DND-41 (cell line): ENCODE measurements around the gene ZNF366.

ENCODE experiments used
- ATAC-seq: fragments of 200-7000 bp; cut with Tn5 transposase; 3 replicates; pipeline ENCODE4 v1.9.1; 2021; ENCODE audit warnings: low read depth; ENCODE audit not compliant: insufficient read depth
- DNase-seq: peaks from one replicate; pipeline ENCODE4 v3.0.0-alpha.2; 2020
- H2AFZ ChIP-seq: 2 replicates; pipeline ENCODE4 v1.6.0; 2012; ENCODE audit warnings: low read depth, low read length
- H3K27ac ChIP-seq: 2 replicates; pipeline ENCODE4 v1.5.1; 2012; ENCODE audit warnings: low read length, inconsistent platforms
- H3K27me3 ChIP-seq: fragments of 200-600 bp; sonication (generic); 2 replicates; pipeline ENCODE4 v1.6.0; 2012; ENCODE audit warnings: low read length, mild to moderate bottlenecking, inconsistent platforms; ENCODE audit not compliant: insufficient read depth, poor library complexity
- H3K36me3 ChIP-seq: 2 replicates; pipeline ENCODE4 v1.5.1; 2012; ENCODE audit warnings: low read length, inconsistent platforms; ENCODE audit not compliant: insufficient read depth
- H3K4me1 ChIP-seq: 2 replicates; pipeline ENCODE4 v1.5.1; 2012; ENCODE audit warnings: mild to moderate bottlenecking, low read length; ENCODE audit not compliant: insufficient read depth
- H3K4me2 ChIP-seq: 2 replicates; pipeline ENCODE4 v1.6.0; 2012; ENCODE audit warnings: mild to moderate bottlenecking, moderate library complexity, low read length, inconsistent platforms; ENCODE audit not compliant: insufficient read depth
- H3K4me3 ChIP-seq, 2 experiments: fragments of 200-600 bp in 1 of 2; shearing (Covaris generic) in 1 of 2; 2 replicates each; pipeline ENCODE4 v1.5.1; 2012 to 2016; ENCODE audit warnings: inconsistent platforms in 2 of 2, low read length in 2 of 2, mild to moderate bottlenecking in 2 of 2, low read depth in 1 of 2, moderate library complexity in 1 of 2
- H3K79me2 ChIP-seq: 2 replicates; pipeline ENCODE4 v1.6.0; 2012; ENCODE audit warnings: low read length, inconsistent platforms; ENCODE audit not compliant: insufficient read depth
- H3K9ac ChIP-seq: 2 replicates; pipeline ENCODE4 v1.6.0; 2012; ENCODE audit warnings: low read depth, mild to moderate bottlenecking, inconsistent platforms, low read length, moderate library complexity
- H3K9me3 ChIP-seq: 2 replicates; pipeline ENCODE4 v1.5.1; 2012; ENCODE audit warnings: low read length, moderate library complexity, mild to moderate bottlenecking, inconsistent platforms; ENCODE audit not compliant: insufficient read depth, severe bottlenecking
- H4K20me1 ChIP-seq: 2 replicates; pipeline ENCODE4 v1.6.0; 2012; ENCODE audit warnings: low read length; ENCODE audit not compliant: insufficient read depth
- CTCF ChIP-seq: IDR thresholded peaks from 2 replicates; pipeline ENCODE4 v1.5.1; 2012; ENCODE audit warnings: borderline replicate concordance, low read length, moderate library complexity, mild to moderate bottlenecking; ENCODE audit not compliant: poor library complexity, severe bottlenecking; ENCODE audit errors: extremely low read depth
- EZH2 ChIP-seq: IDR thresholded peaks from 3 replicates; pipeline ENCODE4 v1.6.1; 2012; ENCODE audit warnings: borderline replicate concordance, low read depth, mild to moderate bottlenecking, moderate library complexity, low read length, inconsistent platforms; ENCODE audit not compliant: severe bottlenecking

Gene ZNF366

DNA sequence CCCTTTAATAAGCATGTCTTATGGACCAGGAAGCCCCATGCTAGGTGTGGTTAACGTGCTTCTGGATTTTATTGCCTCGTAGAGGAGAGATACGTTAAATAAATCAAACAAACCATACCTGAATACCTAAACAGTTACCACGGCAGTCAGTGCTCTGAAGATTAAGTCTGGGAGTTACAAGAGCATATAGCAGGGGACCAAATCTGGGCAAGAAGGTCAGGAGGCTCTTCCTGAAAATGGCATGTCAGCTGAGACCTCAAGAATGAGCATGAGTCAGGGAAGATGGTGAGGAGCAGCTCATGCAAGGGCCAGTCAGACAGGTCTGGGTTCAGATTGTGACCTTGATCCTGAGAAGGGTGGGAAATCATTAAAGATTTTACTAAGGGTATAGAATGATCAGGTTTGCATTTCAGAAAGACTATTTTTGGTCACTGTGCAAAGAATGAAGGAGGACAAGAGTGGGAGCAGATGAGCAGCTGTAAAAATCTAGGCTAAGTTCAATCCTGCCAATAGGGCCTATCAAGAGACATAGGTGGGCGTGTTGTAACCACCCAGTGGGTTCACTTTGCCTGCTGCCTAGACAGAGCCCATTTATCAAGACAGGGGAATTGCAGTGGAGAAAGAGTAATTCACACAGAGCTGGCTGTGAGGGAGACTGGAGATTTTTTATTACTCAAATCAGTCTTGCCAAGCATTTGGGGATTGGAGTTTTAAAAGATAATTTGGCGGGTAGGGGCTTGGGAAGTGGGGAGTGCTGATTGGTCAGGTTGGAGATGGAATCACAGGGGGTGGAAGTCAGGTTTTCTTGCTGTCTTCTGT lies 4.8 kb upstream of the ZNF366 start:
- H2AFZ ChIP-seq: no peak overlapping the region
- no peak for TF ChIP-seq CTCF
- TF ChIP-seq EZH2: no peak
- ATAC-seq (no peak), DNase-seq (no peak)
- no peaks in the 10 kb centered on the region for H3K79me2 ChIP-seq
- H3K27me3 ChIP-seq: no peaks in the 10 kb centered on the region
- no peaks in the 10 kb centered on the region for H4K20me1 ChIP-seq
- H3K4me3 ChIP-seq: no peak overlapping the region
- H3K9ac ChIP-seq: no peak overlapping the region
- H3K27ac ChIP-seq: no peak overlapping the region
- H3K4me2 ChIP-seq: no peak overlapping the region
- H3K4me1 ChIP-seq: no peaks in the 10 kb centered on the region
- no peaks in the 10 kb centered on the region for H3K9me3 ChIP-seq
- no peaks in the 10 kb centered on the region for H3K36me3 ChIP-seq

GRCh38 chr5:72511366-72511765 lies 4.2 kb upstream of the ZNF366 start:
- no peak for DNase-seq
- H2AFZ ChIP-seq: no peak overlapping the region
- H3K4me2 ChIP-seq: no peak overlapping the region
- ATAC-seq: no peak
- H3K4me3 ChIP-seq: no peak overlapping the region
- H3K36me3 ChIP-seq: no peaks in the 10 kb centered on the region
- H3K27ac ChIP-seq: no peak overlapping the region
- H3K27me3 ChIP-seq: no peaks in the 10 kb centered on the region
- no peaks in the 10 kb centered on the region for H3K4me1 ChIP-seq
- no peaks in the 10 kb centered on the region for H3K79me2 ChIP-seq
- H3K9me3 ChIP-seq: no peaks in the 10 kb centered on the region
- no peak overlapping the region for H3K9ac ChIP-seq
- no peaks in the 10 kb centered on the region for H4K20me1 ChIP-seq
- TF ChIP-seq EZH2: no peak
- no peak for TF ChIP-seq CTCF

- TF ChIP-seq EZH2: no peak
- no peak overlapping the region for H3K4me2 ChIP-seq
- no peaks in the 10 kb centered on the region for H3K27me3 ChIP-seq
- H3K9ac ChIP-seq: no peak overlapping the region
- H2AFZ ChIP-seq: no peak overlapping the region
- no peak overlapping the region for H3K4me3 ChIP-seq
- H3K27ac ChIP-seq: no peak overlapping the region
- no peaks in the 10 kb centered on the region for H3K36me3 ChIP-seq
- H3K9me3 ChIP-seq: no peaks in the 10 kb centered on the region
- H3K79me2 ChIP-seq: no peaks in the 10 kb centered on the region
- H3K4me1 ChIP-seq: no peaks in the 10 kb centered on the region
- DNase-seq: no peak
- H4K20me1 ChIP-seq: no peaks in the 10 kb centered on the region
- ATAC-seq: no peak
Measured at GRCh38 chr5:72510610-72511181, 3.5 kb upstream of the ZNF366 start.

- Histone ChIP-seq H3K79me2 (no peaks in the 10 kb centered on the region), H3K4me1 (no peaks in the 10 kb centered on the region), H3K4me3 (no peak overlapping the region), H3K9me3 (no peaks in the 10 kb centered on the region), H3K36me3 (no peaks in the 10 kb centered on the region), H3K9ac (no peak overlapping the region), H3K4me2 (no peak overlapping the region), H2AFZ (no peak overlapping the region), H3K27ac (no peak overlapping the region), H4K20me1 (no peaks in the 10 kb centered on the region), H3K27me3 (no peaks in the 10 kb centered on the region)
- no peak for DNase-seq
- no peak for ATAC-seq
- TF ChIP-seq CTCF (no peak), EZH2 (no peak)
Measured at GRCh38 chr5:72509401-72509800, 2.2 kb upstream of the ZNF366 start.
